ENCODE results near the gene COL28A1.

- TF ChIP-seq GATA2 (IDR thresholded peaks at IDR 0.05; ENCODE audit: low read depth, low read length) (no peak), GATA3 (IDR thresholded peaks at IDR 0.05; ENCODE audit: low read depth, low read length) (no peak)
Measured at GRCh38 chr7:7484072-7484471, 51.6 kb downstream of the COL28A1 start.
